MCF 10A (cell line): Measurements from ENCODE around the gene ELN. TPM values are rescaled to one million over a fixed set of nuclear protein-coding genes. Genes with fewer than 3 reads are reported as not detected.

Experiments
- BruUV-seq: library from RNA; stranded (reverse); fragments of 400-500 nt; replicated peaks from 2 replicates; lab custom pipeline; 2021; lab: Mats Ljungman, UMichigan
- CTCF ChIA-PET: fragments of 300-600 bp; sonication (Branson Sonifier 250); formaldehyde crosslinking; extraction: SDS; loops from one replicate; lab custom pipeline; 2021; ENCODE audit warnings: antibody characterized with exemption, inconsistent platforms; lab: Yijun Ruan, JAX
- POLR2A ChIA-PET: fragments of 300-600, 350-650 bp; sonication (Branson Sonifier 250); formaldehyde crosslinking; extraction: SDS; loops from one replicate; lab custom pipeline; 2020; ENCODE audit warnings: antibody characterized with exemption, inconsistent platforms; lab: Yijun Ruan, JAX
- DNase-seq: peaks from one replicate; pipeline ENCODE4 v3.0.0-alpha.2; 2018; ENCODE audit not compliant: unreplicated experiment
- H3K27ac Mint-ChIP-seq: one replicate; pipeline ENCODE4 v1.8.0; 2022; ENCODE audit warnings: mild to moderate bottlenecking, low read depth, mixed read lengths; ENCODE audit not compliant: unreplicated experiment
- H3K27me3 Mint-ChIP-seq: one replicate; pipeline ENCODE4 v1.8.0; 2022; ENCODE audit warnings: mixed read lengths; ENCODE audit not compliant: insufficient read depth, unreplicated experiment
- H3K36me3 Mint-ChIP-seq: one replicate; pipeline ENCODE4 v1.8.0; 2022; ENCODE audit warnings: mild to moderate bottlenecking, moderate library complexity, mixed read lengths; ENCODE audit not compliant: insufficient read depth, unreplicated experiment
- H3K4me1 Mint-ChIP-seq: one replicate; pipeline ENCODE4 v1.8.0; 2022; ENCODE audit warnings: mixed read lengths; ENCODE audit not compliant: insufficient read depth, unreplicated experiment
- H3K4me3 Mint-ChIP-seq: one replicate; pipeline ENCODE4 v1.8.0; 2022; ENCODE audit warnings: mild to moderate bottlenecking, moderate library complexity, mixed read lengths; ENCODE audit not compliant: unreplicated experiment
- H3K9me3 Mint-ChIP-seq: one replicate; pipeline ENCODE4 v1.8.0; 2022; ENCODE audit warnings: mixed read lengths; ENCODE audit not compliant: unreplicated experiment
- CTCF ChIP-seq: fragments of 200-600 bp; IDR thresholded peaks from one replicate; pipeline ENCODE4 v1.8.0; 2022; ENCODE audit warnings: antibody characterized with exemption, mild to moderate bottlenecking; ENCODE audit not compliant: unreplicated experiment
- intact Hi-C: fragments of 100-400 bp; cut with micrococcal nuclease; formaldehyde crosslinking; loops from 2 replicates; pipeline ENCODE4 v1.14.1; 2022
- total RNA-seq: library from RNA; stranded (reverse); gene quantifications from 2 replicates; pipeline ENCODE4 v1.2.3, GENCODE V29; 2022

The ELN gene
- total RNA-seq, 1 experiment from 2014 or later = not detected

GRCh38 chr7:74049997-74050798, 22.2 kb downstream of the ELN start:
- no peak for TF ChIP-seq CTCF
- Mint-ChIP-seq H3K27me3 (peaks cover 28% of the 10 kb centered on the region), H3K9me3 (no peaks in the 10 kb centered on the region), H3K4me3 (no peak overlapping the region), H3K36me3 (no peaks in the 10 kb centered on the region), H3K4me1 (no peaks in the 10 kb centered on the region), H3K27ac (no peak overlapping the region)
- CTCF ChIA-PET = no interaction called here
- intact Hi-C loops = loop anchor here (5.0 kb wide), 1 partner anchor 352 kb away; no protein-coding TSS in a partner anchor
- no peak for DNase-seq
- no TSS peak for BruUV-seq
- POLR2A ChIA-PET = no interaction called here

- H3K4me1 Mint-ChIP-seq = no peaks in the 10 kb centered on the region
- CTCF ChIA-PET = no interaction called here
- TF ChIP-seq CTCF = no peak
- H3K4me3 Mint-ChIP-seq = no peak overlapping the region
- H3K27me3 Mint-ChIP-seq = peaks cover 28% of the 10 kb centered on the region
- H3K36me3 Mint-ChIP-seq = no peaks in the 10 kb centered on the region
- no peak overlapping the region for H3K27ac Mint-ChIP-seq
- no peaks in the 10 kb centered on the region for H3K9me3 Mint-ChIP-seq
- POLR2A ChIA-PET = no interaction called here
- DNase-seq = no peak
- intact Hi-C loops = loop anchor here (5.0 kb wide), 1 partner anchor 351 kb away; no protein-coding TSS in a partner anchor
- no TSS peak for BruUV-seq
Measured at GRCh38 chr7:74051193-74051592, 23.2 kb downstream of the ELN start.

GRCh38 chr7:74051629-74052410, 23.8 kb downstream of the ELN start:
- ChIA-PET CTCF (interaction anchor here (0.5 to 1.1 kb wide), 5 partner anchors 182 to 349 kb away, joined by 3 to 4 read pairs (median 3); no protein-coding TSS in a partner anchor), POLR2A (no interaction called here)
- BruUV-seq = no TSS peak
- Mint-ChIP-seq H3K36me3 (no peaks in the 10 kb centered on the region), H3K27me3 (peaks cover 28% of the 10 kb centered on the region), H3K27ac (no peak overlapping the region), H3K9me3 (no peaks in the 10 kb centered on the region), H3K4me1 (no peaks in the 10 kb centered on the region), H3K4me3 (no peak overlapping the region)
- TF ChIP-seq CTCF = peak; percentile 52
- peak; percentile 56 for DNase-seq
- intact Hi-C loops = loop anchor here (5.0 kb wide), 1 partner anchor 350 kb away; no protein-coding TSS in a partner anchor

GRCh38 chr7:74052628-74053027, 24.7 kb downstream of the ELN start:
- H3K27ac Mint-ChIP-seq = no peak overlapping the region
- no peak for DNase-seq
- no peak overlapping the region for H3K4me3 Mint-ChIP-seq
- no peak for TF ChIP-seq CTCF
- no peaks in the 10 kb centered on the region for H3K4me1 Mint-ChIP-seq
- H3K36me3 Mint-ChIP-seq = no peaks in the 10 kb centered on the region
- POLR2A ChIA-PET = no interaction called here
- no TSS peak for BruUV-seq
- intact Hi-C loops = loop anchor here (5.0 kb wide), 1 partner anchor 350 kb away; no protein-coding TSS in a partner anchor
- no peaks in the 10 kb centered on the region for H3K9me3 Mint-ChIP-seq
- CTCF ChIA-PET = interaction anchor here (0.8 to 1.1 kb wide), 3 partner anchors 15 to 348 kb away, joined by 3 to 4 read pairs (median 3); no protein-coding TSS in a partner anchor
- peaks cover 31% of the 10 kb centered on the region for H3K27me3 Mint-ChIP-seq
